ENCODE results near the gene PSG3.

DNA sequence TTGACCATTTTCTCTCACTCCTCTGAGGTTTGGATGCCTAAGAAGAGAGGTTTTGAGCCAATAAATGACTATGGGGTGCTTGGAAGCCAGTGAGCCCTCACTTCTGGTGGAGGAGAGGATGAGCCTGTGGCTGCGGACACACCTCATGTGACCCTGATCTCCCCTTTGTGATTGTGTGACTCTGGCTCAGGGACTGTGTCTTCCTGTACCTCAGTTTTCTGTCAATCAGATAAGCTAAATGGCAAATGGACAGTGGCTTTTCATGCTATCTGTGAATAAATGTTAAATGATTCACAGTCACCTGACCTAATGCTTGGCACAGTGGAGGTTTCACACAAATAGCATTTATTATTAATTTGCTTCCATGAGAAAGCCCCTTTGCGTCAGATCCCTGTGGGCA, 22.5 kb upstream of the PSG3 start:
- TF ChIP-seq ZFX (IDR thresholded peaks at IDR 0.05): no peak
- TF ChIP-seq, protein P1, sequence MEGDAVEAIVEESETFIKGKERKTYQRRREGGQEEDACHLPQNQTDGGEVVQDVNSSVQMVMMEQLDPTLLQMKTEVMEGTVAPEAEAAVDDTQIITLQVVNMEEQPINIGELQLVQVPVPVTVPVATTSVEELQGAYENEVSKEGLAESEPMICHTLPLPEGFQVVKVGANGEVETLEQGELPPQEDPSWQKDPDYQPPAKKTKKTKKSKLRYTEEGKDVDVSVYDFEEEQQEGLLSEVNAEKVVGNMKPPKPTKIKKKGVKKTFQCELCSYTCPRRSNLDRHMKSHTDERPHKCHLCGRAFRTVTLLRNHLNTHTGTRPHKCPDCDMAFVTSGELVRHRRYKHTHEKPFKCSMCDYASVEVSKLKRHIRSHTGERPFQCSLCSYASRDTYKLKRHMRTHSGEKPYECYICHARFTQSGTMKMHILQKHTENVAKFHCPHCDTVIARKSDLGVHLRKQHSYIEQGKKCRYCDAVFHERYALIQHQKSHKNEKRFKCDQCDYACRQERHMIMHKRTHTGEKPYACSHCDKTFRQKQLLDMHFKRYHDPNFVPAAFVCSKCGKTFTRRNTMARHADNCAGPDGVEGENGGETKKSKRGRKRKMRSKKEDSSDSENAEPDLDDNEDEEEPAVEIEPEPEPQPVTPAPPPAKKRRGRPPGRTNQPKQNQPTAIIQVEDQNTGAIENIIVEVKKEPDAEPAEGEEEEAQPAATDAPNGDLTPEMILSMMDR (conservative IDR thresholded peaks at IDR 0.05): no peak

All from C4-2B (cell line).